Measurements from ENCODE around the gene GAB2.
"Not testable (repeated sequence)": the region's sequence is repeated elsewhere in the genome, so short reads cannot be mapped to it uniquely, and the experiment has no call there.

GAB2 gene

GRCh38 chr11:78244080-78244479 is 173.5 kb downstream of the GAB2 start:
- Mint-ChIP-seq H3K27ac (no peak overlapping the region), H3K36me3 (no peaks in the 10 kb centered on the region), H3K4me3 (no peak overlapping the region), H3K4me1 (no peaks in the 10 kb centered on the region), H3K9me3 (peaks cover 7% of the 10 kb centered on the region)
- DNase-seq (ENCODE audit: low spot score in 2 of 2): no peak
- ATAC-seq: no peak

- Mint-ChIP-seq H3K9me3 (peaks cover 7% of the 10 kb centered on the region), H3K4me3 (no peak overlapping the region), H3K27ac (no peak overlapping the region), H3K4me1 (no peaks in the 10 kb centered on the region), H3K36me3 (no peaks in the 10 kb centered on the region)
- no peak for ATAC-seq
- DNase-seq (ENCODE audit: low spot score in 2 of 2): no peak
Observed at GRCh38 chr11:78241475-78241874, 176.1 kb downstream of the GAB2 start.

GRCh38 chr11:78239781-78240180 is 177.8 kb downstream of the GAB2 start:
- DNase-seq (ENCODE audit: low spot score in 2 of 2) (no peak), ATAC-seq (no peak)
- Mint-ChIP-seq H3K4me1 (no peaks in the 10 kb centered on the region), H3K4me3 (no peak overlapping the region), H3K36me3 (no peaks in the 10 kb centered on the region), H3K9me3 (peaks cover 7% of the 10 kb centered on the region), H3K27ac (no peak overlapping the region)

GRCh38 chr11:78237293-78238046 is 180.2 kb downstream of the GAB2 start:
- no peak for DNase-seq (ENCODE audit: low spot score in 2 of 2)

GRCh38 chr11:78234006-78234405 is 183.6 kb downstream of the GAB2 start:
- no peaks in the 10 kb centered on the region for H3K36me3 Mint-ChIP-seq

More at GRCh38 chr11:78237293-78238046, 180.2 kb downstream of the GAB2 start:
- H3K27ac Mint-ChIP-seq: no peak overlapping the region
- peaks cover 7% of the 10 kb centered on the region for H3K9me3 Mint-ChIP-seq
- no peaks in the 10 kb centered on the region for H3K36me3 Mint-ChIP-seq
- ATAC-seq: no peak
- H3K4me1 Mint-ChIP-seq: no peaks in the 10 kb centered on the region
- no peak overlapping the region for H3K4me3 Mint-ChIP-seq

GRCh38 chr11:78233046-78233445 is 184.6 kb downstream of the GAB2 start:
- H3K9me3 Mint-ChIP-seq; H3K4me3 Mint-ChIP-seq; DNase-seq (ENCODE audit: low spot score in 2 of 2); H3K36me3 Mint-ChIP-seq; ATAC-seq; H3K27ac Mint-ChIP-seq; H3K4me1 Mint-ChIP-seq: not testable (repeated sequence)

More at GRCh38 chr11:78234006-78234405, 183.6 kb downstream of the GAB2 start:
- H3K27ac Mint-ChIP-seq: no peak overlapping the region
- H3K4me3 Mint-ChIP-seq: no peak overlapping the region
- DNase-seq (ENCODE audit: low spot score in 2 of 2) (no peak), ATAC-seq (no peak)
- H3K4me1 Mint-ChIP-seq: no peaks in the 10 kb centered on the region
- no peaks in the 10 kb centered on the region for H3K9me3 Mint-ChIP-seq

- no peak for DNase-seq (ENCODE audit: low spot score in 2 of 2)
- Mint-ChIP-seq H3K4me3 (no peak overlapping the region), H3K9me3 (no peaks in the 10 kb centered on the region), H3K27ac (no peak overlapping the region), H3K4me1 (no peaks in the 10 kb centered on the region), H3K36me3 (no peaks in the 10 kb centered on the region)
- ATAC-seq: no peak
Observed at GRCh38 chr11:78231962-78232501, 185.6 kb downstream of the GAB2 start.

- Mint-ChIP-seq H3K27ac (peak overlapping the region; percentile 9), H3K4me3 (no peak overlapping the region), H3K36me3 (no peaks in the 10 kb centered on the region), H3K9me3 (no peaks in the 10 kb centered on the region), H3K4me1 (no peaks in the 10 kb centered on the region)
- no peak for DNase-seq (ENCODE audit: low spot score in 2 of 2)
- no peak for ATAC-seq
Observed at GRCh38 chr11:78230161-78230877, 187.3 kb downstream of the GAB2 start.

GRCh38 chr11:78229106-78229505 is 188.5 kb downstream of the GAB2 start:
- H3K9me3 Mint-ChIP-seq: no peaks in the 10 kb centered on the region
- no peak overlapping the region for H3K27ac Mint-ChIP-seq
- no peak overlapping the region for H3K4me3 Mint-ChIP-seq
- ATAC-seq (no peak), DNase-seq (ENCODE audit: low spot score in 2 of 2) (no peak)
- H3K36me3 Mint-ChIP-seq: no peaks in the 10 kb centered on the region
- H3K4me1 Mint-ChIP-seq: peaks cover 9% of the 10 kb centered on the region

- Mint-ChIP-seq H3K4me1 (peaks cover 9% of the 10 kb centered on the region), H3K36me3 (no peaks in the 10 kb centered on the region), H3K9me3 (no peaks in the 10 kb centered on the region), H3K27ac (no peak overlapping the region), H3K4me3 (no peak overlapping the region)
- ATAC-seq (no peak), DNase-seq (ENCODE audit: low spot score in 2 of 2) (no peak)
Observed at GRCh38 chr11:78228467-78228866, 189.2 kb downstream of the GAB2 start.

- H3K36me3 Mint-ChIP-seq: no peaks in the 10 kb centered on the region
- no peak overlapping the region for H3K27ac Mint-ChIP-seq
- no peaks in the 10 kb centered on the region for H3K9me3 Mint-ChIP-seq
- H3K4me1 Mint-ChIP-seq: peaks cover 9% of the 10 kb centered on the region
- H3K4me3 Mint-ChIP-seq: no peak overlapping the region
- no peak for ATAC-seq
- DNase-seq (ENCODE audit: low spot score in 2 of 2): no peak
Observed at GRCh38 chr11:78227921-78228320, 189.7 kb downstream of the GAB2 start.

GRCh38 chr11:78226684-78227680 is 190.6 kb downstream of the GAB2 start:
- H3K4me1 Mint-ChIP-seq: peaks cover 9% of the 10 kb centered on the region
- ATAC-seq: peak; percentile 69
- H3K4me3 Mint-ChIP-seq: no peak overlapping the region
- peak overlapping the region; percentile 41 for H3K27ac Mint-ChIP-seq
- no peaks in the 10 kb centered on the region for H3K9me3 Mint-ChIP-seq
- DNase-seq (ENCODE audit: low spot score in 2 of 2): no peak
- no peaks in the 10 kb centered on the region for H3K36me3 Mint-ChIP-seq

- no peak overlapping the region for H3K4me3 Mint-ChIP-seq
- H3K36me3 Mint-ChIP-seq: no peaks in the 10 kb centered on the region
- peaks cover 9% of the 10 kb centered on the region for H3K4me1 Mint-ChIP-seq
- DNase-seq (ENCODE audit: low spot score in 2 of 2) (no peak), ATAC-seq (peak; percentile 70)
- no peaks in the 10 kb centered on the region for H3K9me3 Mint-ChIP-seq
- peak overlapping the region; percentile 12 for H3K27ac Mint-ChIP-seq
Observed at GRCh38 chr11:78224906-78225420, 192.7 kb downstream of the GAB2 start.

GRCh38 chr11:78224506-78224905 is 193.1 kb downstream of the GAB2 start:
- H3K4me3 Mint-ChIP-seq: no peak overlapping the region

More at GRCh38 chr11:78224506-78224905, 193.1 kb downstream of the GAB2 start:
- Mint-ChIP-seq H3K27ac (peak overlapping the region; percentile 12), H3K9me3 (no peaks in the 10 kb centered on the region), H3K36me3 (no peaks in the 10 kb centered on the region), H3K4me1 (peaks cover 9% of the 10 kb centered on the region)
- ATAC-seq (no peak), DNase-seq (ENCODE audit: low spot score in 2 of 2) (no peak)
